DMS153 treated with DMSO at 0.1 percent for 48 hours (cell line): ENCODE data around the gene PER1.
"Not testable (repeated sequence)": the region's sequence is repeated elsewhere in the genome, so short reads cannot be mapped to it uniquely, and the experiment has no call there.

Experiments
- DNase-seq: peaks from one replicate; lab custom pipeline; 2025; ENCODE audit not compliant: unreplicated experiment; lab: John Stamatoyannopoulos, UW

The PER1 gene

DNA sequence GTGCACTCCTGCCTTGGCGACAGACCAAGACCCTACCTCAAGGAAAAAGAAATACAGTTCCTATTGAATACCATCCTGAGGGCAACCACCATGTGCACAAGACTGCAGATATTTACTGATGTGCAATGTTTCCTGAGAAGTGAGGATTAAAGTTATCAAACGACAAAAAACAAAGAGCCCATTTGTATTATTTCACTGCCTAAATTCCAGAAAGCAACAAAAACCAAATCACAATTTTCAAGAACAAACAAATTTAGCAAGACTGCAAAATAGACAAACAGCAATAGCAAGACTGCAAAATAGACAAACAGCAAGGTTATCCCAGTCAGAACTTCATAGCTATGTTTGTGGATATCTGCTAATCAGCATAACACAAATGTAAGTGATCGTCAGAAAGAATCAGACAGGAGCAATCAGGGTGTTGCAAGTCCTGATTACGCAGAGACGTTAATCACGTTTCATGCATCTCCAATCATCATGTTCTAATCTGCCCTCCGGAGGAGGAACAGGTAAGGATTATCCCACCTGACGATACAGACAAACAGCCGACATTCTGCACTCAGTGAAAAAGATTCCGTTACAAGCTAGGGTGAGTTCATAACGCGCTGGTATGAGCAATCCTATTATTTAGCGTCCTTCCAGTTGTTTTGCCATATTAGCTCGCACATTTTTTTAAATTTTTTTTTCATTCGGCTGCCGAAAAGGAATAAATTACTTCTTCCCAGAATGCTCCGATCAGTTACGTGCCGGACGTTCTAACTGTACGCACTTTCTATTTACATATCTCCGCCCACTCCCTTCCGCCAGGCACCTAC lies 21.1 kb upstream of the PER1 start:
- DNase-seq: peak; percentile 63

DNA sequence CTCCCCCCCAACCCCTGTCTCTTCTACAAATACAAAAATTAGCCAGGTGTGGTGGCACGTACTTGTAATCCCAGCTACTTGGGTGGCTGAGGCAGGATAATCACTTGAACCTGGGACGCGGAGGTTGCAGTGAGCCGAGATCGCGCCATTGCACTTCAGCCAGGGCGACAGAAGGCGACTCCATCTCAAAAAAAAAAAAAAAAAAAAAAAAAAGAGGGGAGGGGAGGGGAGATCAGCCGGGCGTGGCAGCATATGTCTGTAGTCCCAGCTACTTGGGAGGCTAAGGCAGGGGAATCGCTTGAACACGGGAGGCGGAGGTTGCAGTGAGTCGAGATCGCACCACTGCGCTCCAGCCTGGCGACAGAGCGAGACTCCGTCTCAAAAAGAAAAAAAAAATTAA lies 18.0 kb upstream of the PER1 start:
- DNase-seq: not testable (repeated sequence)

DNA sequence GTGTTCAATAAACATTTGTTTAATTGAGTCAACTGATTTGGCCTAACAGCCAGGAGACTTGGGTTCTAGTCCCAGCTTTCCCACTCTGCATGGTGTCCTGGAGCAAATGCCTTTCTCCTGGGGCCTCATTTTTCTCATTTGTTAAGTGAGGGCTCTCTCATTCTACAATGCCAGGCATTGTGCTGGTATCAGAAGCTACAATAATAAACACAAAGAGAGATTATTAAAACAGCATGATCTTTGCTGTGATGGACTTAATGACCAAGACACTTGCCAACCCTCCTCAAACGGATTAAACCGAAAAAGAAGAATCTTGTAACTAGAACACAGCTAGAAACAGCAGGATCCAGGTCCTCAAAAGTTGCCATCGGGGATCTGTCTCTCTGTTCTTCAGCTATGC lies 15.3 kb upstream of the PER1 start:
- DNase-seq: no peak

DNA sequence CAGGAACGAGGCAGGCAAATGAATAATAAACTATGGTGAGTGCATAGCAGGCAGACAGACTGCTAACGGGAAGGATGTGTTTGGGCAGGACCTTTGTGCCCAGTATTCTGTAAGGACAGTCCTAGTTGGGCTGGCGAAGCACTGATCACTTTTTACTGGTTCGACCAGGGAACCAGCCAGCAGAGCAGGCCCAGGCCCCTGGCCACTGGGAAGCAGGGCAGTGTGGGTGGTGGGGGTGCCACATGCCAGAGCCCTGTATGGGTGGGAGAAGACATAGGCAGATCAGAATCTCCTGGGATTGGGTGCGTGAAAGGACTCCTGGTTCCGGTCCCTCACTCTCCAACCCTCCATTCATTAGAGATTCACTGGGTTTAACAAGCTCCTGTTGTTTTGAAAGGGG lies 14.5 kb upstream of the PER1 start:
- DNase-seq: no peak

DNA sequence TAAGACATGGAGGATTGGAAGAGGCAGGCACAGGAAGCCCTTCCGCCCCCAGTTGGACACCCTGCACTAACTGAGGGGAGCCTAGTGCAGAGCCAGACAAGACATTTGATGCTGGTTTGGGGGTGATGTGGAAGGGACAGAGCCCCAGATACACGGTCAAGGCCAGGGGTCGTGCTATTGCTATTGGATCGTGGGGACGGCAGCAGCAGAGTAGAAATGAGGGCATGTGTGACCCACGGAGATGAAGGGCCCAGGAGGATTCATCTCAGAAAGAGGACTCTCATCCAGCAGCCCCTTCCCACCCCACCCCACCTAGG lies 12.6 kb upstream of the PER1 start:
- DNase-seq: no peak

DNA sequence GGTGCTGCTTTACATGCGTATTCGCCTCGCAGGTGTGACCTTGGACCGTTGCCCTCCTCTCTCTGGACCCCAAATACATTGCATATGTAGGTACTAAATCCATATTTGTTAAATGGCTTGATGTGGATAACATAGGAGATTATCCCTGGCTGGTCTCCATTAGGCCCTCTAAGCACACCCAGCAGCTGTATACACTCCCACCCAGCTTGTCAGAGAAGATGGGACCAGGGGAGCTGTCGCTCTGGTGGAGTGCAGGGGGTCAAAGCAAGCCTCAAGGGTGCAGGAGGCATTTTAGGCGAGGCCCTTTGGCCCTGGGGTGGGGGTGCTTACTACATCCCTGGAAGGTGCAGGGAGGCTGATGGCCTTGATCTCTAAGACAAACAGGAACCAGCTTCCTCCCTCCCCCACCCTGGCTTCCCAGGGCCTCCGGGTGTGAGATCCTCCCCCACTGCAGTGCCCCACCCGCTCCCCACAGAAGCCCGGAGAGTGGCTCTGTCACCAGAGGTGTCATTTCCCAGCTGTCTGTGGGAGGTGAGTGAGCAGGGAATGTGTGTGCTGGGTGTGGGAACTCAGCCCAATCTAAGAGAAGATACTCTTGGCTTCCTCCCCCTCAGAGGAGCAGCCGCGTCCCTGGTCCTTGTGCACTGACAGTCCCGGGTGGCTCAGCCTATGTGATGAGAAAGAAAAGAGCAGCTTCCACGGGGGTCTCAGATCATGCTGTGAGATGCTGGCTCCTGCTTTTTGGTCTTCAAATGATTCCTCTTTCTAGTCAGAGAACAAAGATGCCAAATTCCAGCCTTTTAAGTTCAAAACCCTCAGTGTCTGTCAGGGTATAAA lies 12.0 kb upstream of the PER1 start:
- DNase-seq: no peak

DNA sequence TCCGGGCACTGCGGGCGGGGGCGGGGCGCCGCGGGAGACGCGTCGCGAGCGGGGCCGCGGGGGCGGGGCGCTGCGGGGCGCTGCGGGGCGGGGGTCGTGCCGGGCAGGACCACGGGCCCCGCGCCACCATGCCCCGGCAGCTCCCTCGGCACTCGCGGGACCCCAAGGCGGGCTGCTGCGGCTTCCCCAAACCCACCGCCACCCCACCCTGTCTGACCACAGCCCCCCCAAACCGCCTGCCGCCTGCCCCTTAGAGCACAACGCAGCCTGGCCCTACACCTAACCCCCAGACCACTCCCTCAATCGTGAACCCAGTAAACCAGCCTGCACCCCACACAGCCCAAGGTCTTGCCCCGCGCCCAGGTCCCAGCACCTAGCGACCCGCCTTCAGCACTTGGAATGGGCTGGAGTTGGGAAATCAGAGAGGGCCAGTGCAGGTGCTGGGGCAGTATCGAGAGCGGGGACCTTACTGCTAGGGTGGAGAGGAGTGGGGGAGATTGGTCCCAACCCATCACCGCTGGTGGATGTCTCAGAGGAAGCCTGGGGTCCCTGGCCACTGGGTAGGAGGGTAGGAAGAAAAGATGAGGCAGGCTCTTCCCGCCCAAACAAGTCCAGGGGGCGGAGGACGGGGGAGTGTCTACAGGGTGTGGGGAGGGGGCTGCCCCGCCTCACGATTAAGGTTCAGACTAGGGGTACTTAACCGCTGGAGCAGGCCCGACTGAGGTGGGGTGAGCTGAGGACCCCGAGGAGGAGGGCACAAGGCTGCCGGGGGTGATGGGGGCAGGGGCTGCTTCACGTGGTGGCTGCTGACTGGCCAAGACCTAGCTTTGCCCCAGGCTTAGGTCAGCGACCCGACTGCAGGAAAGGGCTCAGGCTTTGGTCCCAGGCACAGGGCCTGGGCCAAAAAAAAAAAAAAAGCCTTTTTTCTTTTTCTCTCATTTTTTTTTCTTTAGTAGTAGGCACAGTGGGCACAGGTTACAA lies 11.1 kb upstream of the PER1 start:
- no peak for DNase-seq

DNA sequence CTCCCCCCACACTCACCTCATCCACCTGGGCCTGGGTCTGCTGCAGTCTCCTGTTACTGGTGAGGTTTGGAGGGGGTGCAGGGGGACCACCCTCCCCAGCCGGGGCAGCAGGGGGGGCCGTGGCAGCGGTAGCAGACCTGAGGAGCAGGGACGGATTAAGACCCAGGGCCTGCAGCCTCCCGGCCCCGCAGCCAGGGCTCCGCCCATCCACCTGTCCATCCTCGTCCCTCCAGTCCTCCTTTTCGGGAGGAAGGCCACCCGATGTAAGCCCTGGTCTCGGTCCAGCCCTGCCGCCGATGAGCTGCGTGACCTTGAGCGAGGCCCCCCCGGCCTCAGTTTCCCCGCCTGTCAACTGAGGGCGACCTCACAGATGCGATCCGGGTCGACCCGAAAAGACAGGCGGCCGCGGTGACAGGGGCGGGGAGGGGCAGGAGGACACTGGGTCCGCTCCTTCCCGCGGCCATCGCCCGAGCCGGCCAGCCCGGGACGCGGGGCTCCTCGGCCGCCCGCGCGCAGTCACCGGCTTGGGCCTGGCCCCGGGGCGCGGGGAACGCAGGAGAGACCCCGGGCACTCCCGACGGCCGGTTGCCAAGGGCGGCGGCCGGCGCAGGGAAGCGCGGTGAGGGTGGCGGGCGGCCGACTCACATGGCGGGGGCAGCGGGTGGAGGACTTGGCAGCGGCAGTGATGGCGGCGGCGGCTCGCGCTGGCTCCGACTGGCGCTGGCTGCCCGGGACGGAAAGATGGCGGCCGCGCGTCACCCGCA lies 10.2 kb upstream of the PER1 start, which contains the start of gene VAMP2:
VAMP2 (minus strand) TSS at position 716 of the 764 bp plus-strand sequence; CDS start at position 647, 69 bp downstream.
- no peak for DNase-seq

DNA sequence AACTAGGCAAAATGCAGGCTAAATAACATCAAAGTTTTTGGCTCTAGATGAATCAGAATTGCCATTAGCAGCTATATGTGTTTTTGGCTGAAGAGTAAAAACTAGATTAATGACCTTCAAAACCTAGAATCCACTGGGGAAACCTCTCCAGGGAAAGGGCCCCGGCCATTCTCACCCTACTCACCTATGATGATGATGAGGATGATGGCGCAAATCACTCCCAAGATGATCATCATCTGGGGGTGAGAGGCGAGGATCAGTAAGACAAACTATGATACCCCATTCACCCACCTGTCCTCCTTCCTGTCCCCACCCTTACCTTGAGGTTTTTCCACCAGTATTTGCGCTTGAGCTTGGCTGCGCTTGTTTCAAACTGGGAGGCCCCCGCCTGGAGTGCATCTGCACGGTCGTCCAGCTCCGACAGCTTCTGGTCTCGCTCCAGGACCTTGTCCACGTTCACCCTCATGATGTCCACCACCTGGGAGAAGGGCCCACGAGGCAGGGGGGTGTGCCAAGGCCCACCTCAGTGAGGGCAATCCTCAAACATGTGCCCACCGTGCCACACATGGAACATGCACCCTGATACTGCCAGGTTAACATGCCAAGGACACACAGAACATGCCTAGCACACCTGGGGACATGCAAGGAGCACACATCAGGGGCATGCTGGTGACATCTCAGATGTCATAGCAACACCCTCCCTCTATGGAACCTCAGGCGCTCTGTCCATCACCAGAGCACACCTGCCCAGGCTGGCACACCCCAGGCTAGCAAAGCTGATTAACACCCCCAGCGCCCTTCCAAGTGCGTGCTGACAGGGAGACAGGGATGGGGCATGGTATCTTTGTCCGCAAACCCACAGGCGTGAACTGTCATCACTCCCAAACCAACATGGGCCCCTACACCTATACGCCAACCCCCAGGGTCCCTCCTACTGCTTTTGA lies 9.4 kb upstream of the PER1 start:
- no peak for DNase-seq

DNA sequence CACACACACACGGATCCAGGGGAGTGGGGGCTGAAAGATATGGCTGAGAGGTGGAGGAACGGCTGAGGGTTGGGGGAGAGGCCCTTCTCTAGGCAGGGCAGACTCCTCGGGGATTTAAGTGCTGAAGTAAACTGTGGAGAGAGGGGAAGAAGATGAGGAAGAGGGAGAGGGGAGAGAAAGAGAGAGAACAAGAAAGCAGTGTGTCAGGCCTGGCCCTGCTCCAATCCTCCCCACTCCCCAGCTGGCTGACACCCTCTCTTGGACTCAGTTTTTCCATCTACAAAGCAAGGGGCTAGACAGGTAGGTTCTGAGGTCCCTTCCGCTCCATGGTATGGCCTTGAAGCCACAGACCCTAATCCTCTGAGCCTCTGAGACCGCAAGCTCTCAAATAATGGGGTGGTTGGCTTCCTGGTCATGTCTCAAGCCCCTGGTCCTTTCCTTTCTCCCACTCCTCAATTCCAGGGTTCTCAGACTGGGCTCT lies 8.6 kb upstream of the PER1 start:
- DNase-seq: no peak

DNA sequence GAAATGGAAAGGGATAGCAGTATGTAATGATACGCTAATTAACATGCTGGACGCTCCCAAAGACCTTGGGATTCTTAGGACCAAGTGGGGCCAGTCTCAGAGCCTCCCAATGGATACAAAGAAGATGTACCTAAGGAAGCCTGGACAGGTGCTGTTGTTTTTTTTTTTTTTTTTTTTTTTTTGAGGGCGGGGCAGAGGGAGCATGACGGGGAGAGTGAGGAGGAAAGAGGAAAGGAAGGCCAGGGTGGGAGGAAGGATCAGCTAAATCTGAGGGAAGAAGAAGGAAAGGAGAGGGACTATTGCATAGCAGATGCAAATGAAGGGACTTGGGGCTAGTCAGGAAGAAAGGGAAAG lies 8.0 kb upstream of the PER1 start:
- no peak for DNase-seq

DNA sequence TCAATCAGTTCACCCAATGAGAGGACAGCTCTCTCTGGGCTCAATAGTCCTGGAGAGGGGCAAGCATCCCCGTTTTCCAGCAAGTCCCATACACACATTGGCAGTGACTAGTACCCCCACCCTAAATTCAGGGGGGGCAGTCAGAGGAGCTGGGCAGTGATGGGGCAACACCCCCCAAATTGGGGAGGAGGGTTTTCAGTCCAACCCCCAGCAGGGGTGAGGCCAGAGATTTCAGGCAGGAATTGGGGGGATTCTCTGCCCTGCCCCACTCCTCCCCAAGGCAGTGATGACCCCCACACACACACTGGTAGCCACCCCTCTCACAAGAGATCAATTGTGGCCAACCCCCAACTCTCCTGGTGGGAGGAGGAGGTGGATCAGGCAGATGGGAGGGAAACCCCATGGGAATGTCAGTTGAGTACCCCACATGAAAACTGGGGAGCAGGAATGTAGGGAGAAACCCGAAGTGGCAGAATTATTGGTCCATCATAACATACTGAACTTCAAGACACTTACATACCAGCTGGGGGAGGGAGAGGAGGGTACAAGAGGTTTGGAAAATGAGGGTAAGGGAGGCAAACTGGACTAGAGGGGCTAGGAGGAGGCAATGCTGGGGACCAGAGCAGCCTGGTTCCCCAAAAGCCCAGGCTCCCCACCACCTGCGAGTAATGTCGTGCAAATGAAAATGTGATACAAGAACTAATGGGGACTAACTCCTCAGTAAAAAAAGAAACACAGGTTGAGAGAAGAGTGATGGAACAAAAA lies 7.4 kb upstream of the PER1 start:
- DNase-seq: no peak

DNA sequence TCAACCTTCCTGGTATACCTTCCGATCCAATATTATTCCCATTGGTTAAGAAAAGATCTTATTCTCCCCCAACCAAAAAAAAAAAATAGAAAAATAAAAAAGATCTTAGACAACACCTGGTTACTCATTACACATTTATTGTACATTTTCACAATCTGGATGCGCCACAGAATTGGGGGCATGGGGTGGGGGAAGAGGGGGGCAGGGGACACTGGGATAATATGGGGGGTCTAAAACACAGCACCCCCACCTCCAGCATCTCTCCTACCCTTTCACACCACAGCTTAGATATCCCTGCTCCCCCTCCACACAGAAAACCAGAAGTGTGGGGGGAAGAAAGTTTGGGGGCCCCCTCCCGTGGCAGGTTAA lies 6.8 kb upstream of the PER1 start:
- DNase-seq: no peak

DNA sequence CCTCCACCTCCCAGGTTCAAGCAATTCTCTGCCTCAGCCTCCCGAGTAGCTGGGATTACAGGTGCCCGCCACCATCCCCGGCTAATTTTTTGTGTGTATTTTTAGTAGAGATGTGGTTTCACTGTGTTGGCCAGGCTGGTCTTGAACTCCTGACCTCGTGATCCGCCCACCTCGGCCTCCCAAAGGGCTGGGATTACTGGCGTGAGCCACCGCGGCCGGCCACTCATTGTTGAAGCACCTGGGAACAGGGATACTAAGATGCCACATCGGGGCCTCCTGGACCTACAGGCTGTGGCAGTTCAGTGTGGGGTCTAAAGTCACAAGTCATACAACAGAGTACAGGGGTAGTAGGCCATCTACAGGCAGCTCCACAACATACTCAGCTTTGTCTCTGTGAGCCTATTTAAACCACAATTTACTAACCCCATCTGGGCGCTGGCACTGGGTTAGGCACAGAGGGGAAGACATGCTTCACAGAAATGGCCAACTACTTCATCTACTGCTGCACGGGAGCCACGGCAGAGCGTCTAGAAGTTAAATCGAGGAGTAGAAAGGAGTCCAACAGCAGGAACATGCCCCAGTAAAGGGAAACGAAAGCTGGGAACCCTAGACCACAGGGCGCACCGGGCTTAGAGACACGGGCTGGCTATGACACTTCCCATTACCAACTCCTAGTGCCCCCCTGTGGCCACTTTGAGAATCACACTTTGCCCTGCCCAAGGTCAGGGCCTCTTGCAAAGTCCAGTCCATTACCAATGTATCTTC lies 6.2 kb upstream of the PER1 start:
- no peak for DNase-seq

DNA sequence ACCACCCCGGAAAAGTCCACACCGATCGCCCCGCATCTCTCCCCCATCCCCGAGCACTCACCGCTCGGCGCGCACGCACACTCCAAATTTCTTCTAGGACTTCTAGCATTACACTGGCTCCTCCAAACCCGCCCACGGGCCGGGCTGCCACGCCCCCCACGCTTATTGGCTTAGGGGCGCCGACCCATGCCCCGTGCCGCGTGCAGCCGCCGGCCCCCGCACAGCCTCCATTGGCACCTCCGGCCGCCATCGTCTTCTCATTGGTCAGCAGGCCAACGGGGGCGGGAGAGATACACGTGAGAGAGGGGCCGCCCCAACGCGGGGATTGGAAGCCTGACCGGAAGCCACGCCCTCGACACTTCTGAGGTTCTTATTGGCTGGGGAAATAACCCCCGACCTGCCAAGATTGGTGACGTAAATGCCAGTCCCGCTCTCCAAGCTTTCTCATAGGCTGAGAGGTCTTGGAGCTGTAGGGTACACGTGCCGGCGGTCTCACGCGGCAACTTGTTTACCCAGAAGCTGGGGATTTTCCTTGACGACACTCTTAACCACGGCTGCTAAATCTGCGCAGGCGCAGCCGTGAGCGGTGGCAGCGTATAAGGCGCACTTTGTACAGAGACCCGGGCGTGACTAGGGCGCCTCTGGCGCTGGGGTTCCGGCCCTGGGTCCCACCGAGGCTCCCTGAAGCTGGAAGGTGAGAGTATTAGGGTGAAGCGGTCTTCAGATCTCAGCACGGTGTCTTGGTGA lies 4.2 kb upstream of the PER1 start:
- DNase-seq: peak; percentile 81

DNA sequence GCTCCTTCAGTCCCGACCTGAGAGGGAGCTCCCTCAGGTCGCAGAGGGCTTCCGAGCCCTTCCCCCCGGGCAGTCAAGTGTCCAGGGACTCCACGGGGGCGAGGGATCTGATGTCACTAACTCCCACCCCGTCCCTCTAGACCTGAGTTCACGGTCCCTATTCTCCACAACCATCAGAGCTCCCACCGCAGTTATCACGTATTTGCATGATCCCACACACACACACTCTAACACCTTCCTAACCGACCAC lies 3.7 kb upstream of the PER1 start:
- DNase-seq: no peak

DNA sequence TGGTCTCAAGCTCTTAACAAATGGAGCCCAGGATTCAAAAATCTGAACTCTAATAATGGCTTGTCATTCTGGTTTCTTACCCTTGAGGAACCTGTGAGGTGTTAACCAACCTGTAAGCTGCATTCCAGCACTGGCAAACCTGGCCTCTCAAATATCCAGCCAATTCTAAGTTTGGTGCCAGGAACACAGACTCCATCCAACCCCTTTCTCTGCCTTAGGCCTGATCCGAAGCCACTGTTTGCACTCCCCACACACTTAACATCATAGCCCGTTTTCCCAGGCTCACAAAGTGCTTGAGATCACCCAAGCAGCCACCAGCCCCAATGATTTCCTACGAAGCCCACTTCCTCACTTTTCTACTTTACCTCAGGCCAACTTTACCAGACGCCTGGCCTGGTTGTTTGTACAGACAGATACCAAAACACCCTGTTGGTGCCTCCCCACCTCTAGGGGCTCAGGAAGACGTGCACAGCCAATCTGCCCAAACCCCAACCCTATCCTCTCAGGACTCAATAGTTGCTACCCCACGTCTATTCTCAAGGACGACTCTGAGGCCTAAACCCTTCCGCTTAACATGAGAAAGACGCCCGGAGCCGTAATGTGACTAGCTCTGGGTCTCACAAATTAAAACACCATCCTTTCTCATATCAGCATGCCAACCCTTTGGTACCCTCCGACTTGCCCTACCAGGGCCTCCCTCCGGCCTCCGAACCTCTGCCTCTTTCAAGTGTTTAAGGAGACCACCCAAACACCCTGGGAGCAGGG lies 3.2 kb upstream of the PER1 start:
- DNase-seq: no peak
